ENCODE measurements around the gene HSF4. TPM values are rescaled to one million over a fixed set of nuclear protein-coding genes. Genes with fewer than 3 reads are reported as not detected.
A peak's percentile ranks its signal among the peaks of the same experiment; 100 is the strongest.

The HSF4 gene
- total RNA-seq, 4 donors from 2014 or later = 3.7 to 59.5 (median 19.6) TPM

GRCh38 chr16:67174706-67175231, 10.2 kb downstream of the HSF4 start:
- WGBS, 2 donors = 31 to 55% methylated on average over 8 to 12 of the region's 31 CpGs

GRCh38 chr16:67176662-67177061, 12.1 kb downstream of the HSF4 start:
- H3K27ac ChIP-seq = no peak overlapping the region
- H3K27me3 ChIP-seq = no peaks in the 10 kb centered on the region
- H3K4me1 ChIP-seq = peaks cover 48 to 99% (median 60%) of the 10 kb centered on the region in 3 donors
- peaks cover 0 to 12% (median 0%) of the 10 kb centered on the region in 3 donors for H3K36me3 ChIP-seq
- intact Hi-C loops (cut with DNase I) = no loop called here
- no peak overlapping the region for H3K4me3 ChIP-seq
- TF ChIP-seq POLR2A (IDR thresholded peaks at IDR 0.05) (no peak), CTCF (IDR thresholded peaks at IDR 0.05) (no peak)
- H3K9me3 ChIP-seq = no peaks in the 10 kb centered on the region
- 66 to 77% methylated on average over 5 to 8 of the region's 12 CpGs for WGBS, 2 donors
- no peak for DNase-seq

More at GRCh38 chr16:67174706-67175231, 10.2 kb downstream of the HSF4 start:
- Histone ChIP-seq H3K36me3 (peaks cover 0 to 12% (median 0%) of the 10 kb centered on the region in 3 donors), H3K4me3 (peak overlapping the region; percentile 37 to 69 (median 51)), H3K4me1 (peaks cover 60 to 99% (median 66%) of the 10 kb centered on the region in 3 donors), H3K9me3 (no peaks in the 10 kb centered on the region), H3K27me3 (peaks cover 0 to 4% (median 0%) of the 10 kb centered on the region in 4 donors), H3K27ac (peak overlapping the region; percentile 94 to 97 (median 94))
- no peak for TF ChIP-seq POLR2A (IDR thresholded peaks at IDR 0.05)
- TF ChIP-seq CTCF (IDR thresholded peaks at IDR 0.05) = no peak
- DNase-seq = no peak
- intact Hi-C loops (cut with DNase I) = no loop called here

- TF ChIP-seq CTCF (IDR thresholded peaks at IDR 0.05) = peak in 2 of 6 experiments; percentile 20 to 28
- peak in 2 of 4 donors; percentile 26 to 56 for TF ChIP-seq POLR2A (IDR thresholded peaks at IDR 0.05)
- H3K27me3 ChIP-seq = no peaks in the 10 kb centered on the region
- WGBS, 2 donors = 4 to 9% methylated on average over 3 to 11 of the region's 73 CpGs
- peaks cover 0 to 12% (median 0%) of the 10 kb centered on the region in 3 donors for H3K36me3 ChIP-seq
- H3K4me1 ChIP-seq = peaks cover 48 to 100% (median 65%) of the 10 kb centered on the region in 3 donors
- no peak for DNase-seq
- peak overlapping the region; percentile 74 to 90 (median 84) for H3K27ac ChIP-seq
- intact Hi-C loops (cut with DNase I) = no loop called here
- H3K9me3 ChIP-seq = no peaks in the 10 kb centered on the region
- peak overlapping the region; percentile 38 to 70 (median 50) for H3K4me3 ChIP-seq
Measured at GRCh38 chr16:67177743-67178699, 13.5 kb downstream of the HSF4 start.

GRCh38 chr16:67179421-67180080, 15.0 kb downstream of the HSF4 start:
- H3K36me3 ChIP-seq = peaks cover 0 to 12% (median 0%) of the 10 kb centered on the region in 3 donors
- no peak for DNase-seq
- H3K27me3 ChIP-seq = no peaks in the 10 kb centered on the region
- WGBS, 2 donors = 59 to 60% methylated on average over 6 to 8 of the region's 13 CpGs
- peak overlapping the region; percentile 74 to 90 (median 84) for H3K27ac ChIP-seq
- no peaks in the 10 kb centered on the region for H3K9me3 ChIP-seq
- TF ChIP-seq CTCF (IDR thresholded peaks at IDR 0.05) = peak in 4 of 6 experiments; percentile 9 to 34 (median 20)
- TF ChIP-seq POLR2A (IDR thresholded peaks at IDR 0.05) = no peak
- intact Hi-C loops (cut with DNase I) = no loop called here
- H3K4me3 ChIP-seq = no peak overlapping the region
- H3K4me1 ChIP-seq = peaks cover 39 to 94% (median 59%) of the 10 kb centered on the region in 3 donors

All from esophagus squamous epithelium (tissue), 5 donors.